ENCODE measurements around the gene A4GALT. TPM values are rescaled to one million over a fixed set of nuclear protein-coding genes. Genes with fewer than 3 reads are reported as not detected.

A4GALT gene
- total RNA-seq (2022; extraction: Qiagen RNA extraction): 20.3 to 28.0 TPM (median 27.2 TPM) in 5 replicates

GRCh38 chr22:42720263-42721044 is at the start of gene A4GALT:
Gene A4GALT, minus strand, starts transcription at chr22:42720870. Its CDS starts 26,919 bp downstream, at chr22:42693951.

GRCh38 chr22:42649246-42650099 is 71.2 kb downstream of the A4GALT start, which contains the start of gene CYB5R3:
Gene CYB5R3, minus strand, starts transcription at chr22:42649392. Its CDS starts 77 bp downstream, at chr22:42649315.

Other genes with a start within 250 kb of the A4GALT start
- gene RRP7A, start 201.1 kb downstream of the A4GALT start, total RNA-seq (2022; extraction: Qiagen RNA extraction): 46.9 to 56.3 TPM (median 53.4 TPM) in 5 replicates
- 0.17 to 0.45 TPM (median 0.28 TPM) in 5 replicates for gene SERHL2, start 166.9 kb downstream of the A4GALT start, total RNA-seq (2022; extraction: Qiagen RNA extraction)
- gene POLDIP3, start 106.0 kb downstream of the A4GALT start, total RNA-seq (2022; extraction: Qiagen RNA extraction): 38.0 to 40.5 TPM (median 38.6 TPM) in 5 replicates
- gene ATP5MGL, start 80.3 kb downstream of the A4GALT start, total RNA-seq (2022; extraction: Qiagen RNA extraction): not detected in 5 replicates
- 96.2 to 136 TPM (median 128 TPM) in 5 replicates for gene CYB5R3, start 71.5 kb downstream of the A4GALT start, total RNA-seq (2022; extraction: Qiagen RNA extraction)
- gene ARFGAP3, start 136.4 kb upstream of the A4GALT start, total RNA-seq (2022; extraction: Qiagen RNA extraction): 19.1 to 25.1 TPM (median 23.1 TPM) in 5 replicates